Astrocyte of the spinal cord (primary cell): Measurements from ENCODE around the gene SMAD6.

Experiments
- DNase-seq: peaks from one replicate; pipeline ENCODE4 v3.0.0; 2011; ENCODE audit warnings: low read depth, low spot score
- H3K4me3 ChIP-seq: 2 replicates; pipeline ENCODE4 v1.5.1; 2011; ENCODE audit warnings: low read depth, mild to moderate bottlenecking, low read length, moderate library complexity
- in situ Hi-C: cut with HindIII; loops from 2 replicates; pipeline ENCODE4 v1.10.0; 2017; ENCODE audit warnings: low sequenced_read_pairs
- TF ChIP-seq, protein P1 (sequence below): IDR thresholded peaks from 2 replicates; pipeline ENCODE4 v1.5.1; 2012; ENCODE audit warnings: low read depth, mild to moderate bottlenecking, low read length, inconsistent platforms

Gene SMAD6

DNA sequence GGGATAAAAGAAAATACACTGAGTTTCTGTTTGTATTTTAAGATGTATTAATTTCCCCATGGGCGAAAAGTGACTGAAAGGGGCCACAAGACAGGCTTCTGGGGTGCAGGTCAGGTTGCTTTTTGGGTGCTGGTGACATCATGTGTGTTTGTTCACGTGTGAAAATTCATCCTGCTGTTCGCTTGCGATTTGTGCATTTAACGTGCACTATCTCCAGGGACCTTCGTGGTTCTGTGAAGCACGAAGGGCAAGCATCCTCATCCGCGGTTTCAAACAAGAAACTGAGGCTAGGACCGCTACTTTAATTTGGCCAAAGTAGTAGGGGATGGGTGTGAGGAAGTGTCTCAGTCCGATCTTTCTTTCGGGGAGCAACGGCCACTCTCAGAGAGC, 1.6 kb upstream of the SMAD6 start:
- DNase-seq: no peak
- TF ChIP-seq, protein P1, sequence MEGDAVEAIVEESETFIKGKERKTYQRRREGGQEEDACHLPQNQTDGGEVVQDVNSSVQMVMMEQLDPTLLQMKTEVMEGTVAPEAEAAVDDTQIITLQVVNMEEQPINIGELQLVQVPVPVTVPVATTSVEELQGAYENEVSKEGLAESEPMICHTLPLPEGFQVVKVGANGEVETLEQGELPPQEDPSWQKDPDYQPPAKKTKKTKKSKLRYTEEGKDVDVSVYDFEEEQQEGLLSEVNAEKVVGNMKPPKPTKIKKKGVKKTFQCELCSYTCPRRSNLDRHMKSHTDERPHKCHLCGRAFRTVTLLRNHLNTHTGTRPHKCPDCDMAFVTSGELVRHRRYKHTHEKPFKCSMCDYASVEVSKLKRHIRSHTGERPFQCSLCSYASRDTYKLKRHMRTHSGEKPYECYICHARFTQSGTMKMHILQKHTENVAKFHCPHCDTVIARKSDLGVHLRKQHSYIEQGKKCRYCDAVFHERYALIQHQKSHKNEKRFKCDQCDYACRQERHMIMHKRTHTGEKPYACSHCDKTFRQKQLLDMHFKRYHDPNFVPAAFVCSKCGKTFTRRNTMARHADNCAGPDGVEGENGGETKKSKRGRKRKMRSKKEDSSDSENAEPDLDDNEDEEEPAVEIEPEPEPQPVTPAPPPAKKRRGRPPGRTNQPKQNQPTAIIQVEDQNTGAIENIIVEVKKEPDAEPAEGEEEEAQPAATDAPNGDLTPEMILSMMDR: no peak
- in situ Hi-C loops: no loop called here
- H3K4me3 ChIP-seq: peak overlapping the region; percentile 53

- peak; percentile 97 for DNase-seq
- H3K4me3 ChIP-seq: peak overlapping the region; percentile 53
- in situ Hi-C loops: no loop called here
- TF ChIP-seq, protein P1: no peak
Observed at GRCh38 chr15:66700802-66701421, 1.1 kb upstream of the SMAD6 start.

- H3K4me3 ChIP-seq: peak overlapping the region; percentile 50
- TF ChIP-seq, protein P1: no peak
- peak; percentile 79 for DNase-seq
- in situ Hi-C loops: no loop called here
Observed at GRCh38 chr15:66701422-66702034, 508 bp upstream of the SMAD6 start.

DNA sequence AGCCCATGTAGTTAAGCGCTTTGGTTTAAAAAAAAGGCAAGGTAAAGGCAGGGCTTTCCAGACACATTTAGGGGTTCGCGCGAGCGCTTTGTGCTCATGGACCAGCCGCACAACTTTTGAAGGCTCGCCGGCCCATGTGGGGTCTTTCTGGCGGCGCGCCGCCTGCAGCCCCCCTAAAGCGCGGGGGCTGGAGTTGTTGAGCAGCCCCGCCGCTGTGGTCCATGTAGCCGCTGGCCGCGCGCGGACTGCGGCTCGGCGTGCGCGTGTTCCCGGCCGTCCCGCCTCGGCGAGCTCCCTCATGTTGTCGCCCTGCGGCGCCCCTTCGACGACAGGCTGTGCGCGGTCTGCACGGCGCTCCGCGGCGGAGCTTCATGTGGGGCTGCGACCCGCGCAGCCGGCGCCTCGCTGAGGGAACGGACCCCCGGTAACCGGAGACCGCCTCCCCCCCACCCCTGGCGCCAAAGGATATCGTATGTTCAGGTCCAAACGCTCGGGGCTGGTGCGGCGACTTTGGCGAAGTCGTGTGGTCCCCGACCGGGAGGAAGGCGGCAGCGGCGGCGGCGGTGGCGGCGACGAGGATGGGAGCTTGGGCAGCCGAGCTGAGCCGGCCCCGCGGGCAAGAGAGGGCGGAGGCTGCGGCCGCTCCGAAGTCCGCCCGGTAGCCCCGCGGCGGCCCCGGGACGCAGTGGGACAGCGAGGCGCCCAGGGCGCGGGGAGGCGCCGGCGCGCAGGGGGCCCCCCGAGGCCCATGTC, 927 bp downstream of the SMAD6 start:
- TF ChIP-seq, protein P1: no peak
- peak overlapping the region; percentile 80 for H3K4me3 ChIP-seq
- no peak for DNase-seq
- in situ Hi-C loops: no loop called here

GRCh38 chr15:66703540-66703941, 1.5 kb downstream of the SMAD6 start:
- TF ChIP-seq, protein P1: no peak
- DNase-seq: no peak
- peak overlapping the region; percentile 80 for H3K4me3 ChIP-seq
- in situ Hi-C loops: no loop called here

DNA sequence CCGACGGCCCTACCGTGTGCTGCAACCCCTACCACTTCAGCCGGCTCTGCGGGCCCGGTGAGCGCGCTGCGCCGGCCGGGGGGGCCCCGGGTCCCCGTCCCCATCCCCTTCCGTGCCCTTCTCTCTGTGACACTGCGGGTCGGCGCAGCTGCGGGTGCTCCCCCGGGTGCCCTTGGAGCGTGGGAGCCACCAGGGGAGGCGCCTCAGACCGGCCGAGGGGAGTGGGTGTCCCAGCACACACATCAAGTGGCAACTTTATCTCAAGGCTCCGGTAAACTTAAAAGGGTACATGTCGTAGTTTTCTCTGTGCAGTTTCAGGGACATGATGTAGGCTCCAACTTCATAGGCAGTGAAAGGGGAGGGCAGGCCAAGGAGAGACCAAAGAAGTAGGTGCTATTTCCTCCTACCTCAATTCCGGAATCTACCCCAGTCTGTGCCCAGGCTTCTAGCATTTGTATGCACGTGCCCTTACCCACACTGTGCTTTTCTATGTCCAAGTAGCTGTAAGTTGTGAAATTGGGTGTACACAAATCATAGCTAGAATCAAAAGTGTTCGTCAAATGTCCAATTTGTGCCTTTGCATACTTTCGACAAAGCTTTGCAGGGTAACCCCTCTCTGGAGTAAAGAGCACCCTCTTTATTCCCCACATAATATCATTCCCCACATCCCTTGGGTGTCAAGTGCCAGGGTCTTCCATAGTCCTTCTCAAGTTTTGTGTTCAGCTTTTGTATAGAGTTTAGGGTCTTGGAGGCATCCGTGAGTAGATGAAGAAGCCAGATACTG, 2.2 kb downstream of the SMAD6 start:
- in situ Hi-C loops: no loop called here
- DNase-seq: no peak
- TF ChIP-seq, protein P1: no peak
- H3K4me3 ChIP-seq: peak overlapping the region; percentile 80
